HG02798 (cell line): Measurements from ENCODE around the gene RFNG.

Experiments used
- ATAC-seq: cut with Tn5 transposase; IDR thresholded peaks from one replicate; pipeline ENCODE4 v1.9.1; 2021; ENCODE audit warnings: mild to moderate bottlenecking; ENCODE audit not compliant: unreplicated experiment, poor library complexity

Gene RFNG

DNA sequence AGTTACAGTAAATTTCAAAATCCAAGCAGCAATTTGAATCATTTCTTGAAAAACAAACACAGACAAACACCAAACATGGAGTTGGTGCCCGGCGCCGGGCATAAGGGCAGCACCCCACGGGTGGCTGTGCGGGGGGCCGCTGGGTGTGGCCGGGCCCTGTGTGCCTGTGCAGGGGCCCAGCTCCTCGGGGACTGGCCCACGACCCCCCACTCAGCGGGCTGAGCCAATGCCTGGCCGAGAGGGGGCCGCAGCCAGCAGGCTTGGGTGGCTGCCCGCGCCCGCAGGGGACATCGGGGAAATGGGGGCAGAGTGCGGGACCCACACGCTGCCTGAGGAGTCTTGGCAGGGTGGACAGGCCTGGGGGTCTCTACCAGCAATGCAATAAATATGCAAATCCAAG, 26.8 kb upstream of the RFNG start:
- no peak for ATAC-seq

GRCh38 chr17:82077617-82078358, 26.2 kb upstream of the RFNG start:
- ATAC-seq: no peak

GRCh38 chr17:82076785-82077591, 25.4 kb upstream of the RFNG start:
- no peak for ATAC-seq

DNA sequence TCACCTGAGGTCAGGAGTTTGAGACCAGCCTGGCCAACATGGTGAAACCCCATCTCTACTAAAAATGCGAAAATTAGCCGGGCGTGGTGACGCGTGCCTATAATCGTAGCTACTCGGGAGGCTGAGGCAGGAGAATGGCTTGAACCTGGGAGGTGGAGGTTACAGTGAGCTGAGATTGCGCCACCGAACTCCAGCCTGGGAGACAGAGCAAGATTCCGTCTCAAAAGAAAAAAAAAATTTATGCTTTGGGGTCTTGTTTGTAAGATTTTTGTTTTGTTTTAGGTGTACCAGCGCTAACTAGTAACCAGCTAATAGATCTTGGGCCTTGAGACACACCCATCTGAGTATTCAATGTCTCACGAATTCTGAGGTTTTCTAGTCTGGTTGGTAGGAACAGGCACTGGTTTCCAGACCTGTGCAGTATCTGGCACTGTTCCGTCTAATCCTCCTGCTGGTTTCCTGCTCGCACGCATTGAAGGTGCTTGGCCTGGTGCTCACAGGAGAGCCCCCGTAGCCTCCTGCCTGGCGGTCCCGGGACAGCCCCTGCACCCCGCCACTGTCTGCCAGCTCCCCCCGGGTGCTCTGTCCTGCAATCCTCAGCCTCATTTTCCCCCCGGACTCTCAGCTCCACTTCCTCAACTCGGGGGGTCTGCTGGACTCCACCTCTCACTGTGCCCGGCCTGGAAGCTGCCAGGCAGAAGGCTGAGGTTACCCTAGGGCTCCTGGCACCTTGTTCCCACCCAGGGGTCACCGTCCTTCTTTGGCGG, 24.6 kb upstream of the RFNG start:
- ATAC-seq: no peak

GRCh38 chr17:82073446-82073845, 21.8 kb upstream of the RFNG start:
- no peak for ATAC-seq

GRCh38 chr17:82072827-82073226, 21.2 kb upstream of the RFNG start:
- ATAC-seq: no peak

- no peak for ATAC-seq
These were observed 19.0 kb upstream of the RFNG start for GRCh38 chr17:82070611-82071010.

- ATAC-seq: peak; percentile 81
These were observed 14.2 kb upstream of the RFNG start, which contains the start of gene DUS1L for GRCh38 chr17:82065638-82066303. TSS of gene DUS1L (minus strand) at chr17:82065804. CDS start at chr17:82065059, 745 bp downstream.

DNA sequence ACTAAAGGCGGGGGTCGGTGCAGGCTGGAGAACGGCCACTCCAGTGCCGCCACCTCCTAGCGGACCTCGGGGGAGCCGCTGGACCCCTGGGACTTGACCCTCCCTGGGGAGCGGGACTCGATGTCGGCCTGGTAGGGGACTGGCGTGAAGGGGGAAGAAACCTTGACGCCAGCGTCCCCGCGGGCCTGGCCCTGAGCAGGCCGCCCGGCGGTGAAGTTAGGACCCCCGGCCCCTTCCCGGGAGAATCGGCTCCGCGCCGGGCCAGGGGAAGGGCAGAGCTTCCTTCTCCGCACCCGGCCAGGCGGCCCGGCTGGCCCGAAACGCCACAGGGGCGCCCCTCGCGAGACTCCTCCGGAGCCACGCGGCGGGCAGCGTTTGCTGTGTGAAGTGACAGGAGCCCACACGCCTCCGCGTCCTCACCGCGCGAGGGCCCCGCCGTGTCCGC, 13.6 kb upstream of the RFNG start:
- ATAC-seq: peak; percentile 45

DNA sequence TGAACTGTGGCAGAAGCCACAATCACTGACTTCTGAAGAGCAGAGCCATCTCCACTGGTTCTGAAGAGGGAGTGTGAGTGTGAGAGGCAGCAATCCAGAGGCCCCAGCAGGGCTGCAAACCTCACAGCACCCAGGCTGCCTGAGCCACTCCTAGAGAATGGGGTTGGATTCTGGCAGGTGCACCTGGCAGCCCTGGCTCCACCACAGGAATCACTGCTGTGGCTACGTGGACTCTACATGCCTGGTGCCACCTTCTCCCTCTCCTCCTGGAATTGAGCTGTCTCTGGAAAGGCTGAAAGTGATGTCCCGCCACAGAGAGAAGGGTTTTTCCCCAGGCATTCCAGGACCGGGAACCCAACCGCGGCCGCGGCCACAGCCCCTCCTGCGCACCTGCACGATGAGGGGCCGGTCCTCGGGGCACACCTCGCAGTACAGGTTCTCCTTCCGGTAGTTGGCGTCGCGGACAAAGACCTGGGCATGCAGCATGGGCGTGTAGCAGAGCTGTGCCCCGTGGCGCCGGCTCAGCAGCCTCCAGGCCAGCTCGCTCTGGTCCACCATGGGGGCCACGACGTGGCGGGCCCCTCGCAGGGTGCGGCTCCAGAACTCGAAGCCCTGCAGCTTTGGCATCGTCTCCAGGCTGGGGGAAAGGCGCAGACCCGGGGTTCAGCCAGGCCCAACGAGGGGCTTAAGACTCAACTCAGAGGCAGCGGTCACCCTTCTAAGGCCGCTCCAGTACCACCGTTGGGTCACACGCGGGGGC, 13.0 kb upstream of the RFNG start:
- no peak for ATAC-seq

DNA sequence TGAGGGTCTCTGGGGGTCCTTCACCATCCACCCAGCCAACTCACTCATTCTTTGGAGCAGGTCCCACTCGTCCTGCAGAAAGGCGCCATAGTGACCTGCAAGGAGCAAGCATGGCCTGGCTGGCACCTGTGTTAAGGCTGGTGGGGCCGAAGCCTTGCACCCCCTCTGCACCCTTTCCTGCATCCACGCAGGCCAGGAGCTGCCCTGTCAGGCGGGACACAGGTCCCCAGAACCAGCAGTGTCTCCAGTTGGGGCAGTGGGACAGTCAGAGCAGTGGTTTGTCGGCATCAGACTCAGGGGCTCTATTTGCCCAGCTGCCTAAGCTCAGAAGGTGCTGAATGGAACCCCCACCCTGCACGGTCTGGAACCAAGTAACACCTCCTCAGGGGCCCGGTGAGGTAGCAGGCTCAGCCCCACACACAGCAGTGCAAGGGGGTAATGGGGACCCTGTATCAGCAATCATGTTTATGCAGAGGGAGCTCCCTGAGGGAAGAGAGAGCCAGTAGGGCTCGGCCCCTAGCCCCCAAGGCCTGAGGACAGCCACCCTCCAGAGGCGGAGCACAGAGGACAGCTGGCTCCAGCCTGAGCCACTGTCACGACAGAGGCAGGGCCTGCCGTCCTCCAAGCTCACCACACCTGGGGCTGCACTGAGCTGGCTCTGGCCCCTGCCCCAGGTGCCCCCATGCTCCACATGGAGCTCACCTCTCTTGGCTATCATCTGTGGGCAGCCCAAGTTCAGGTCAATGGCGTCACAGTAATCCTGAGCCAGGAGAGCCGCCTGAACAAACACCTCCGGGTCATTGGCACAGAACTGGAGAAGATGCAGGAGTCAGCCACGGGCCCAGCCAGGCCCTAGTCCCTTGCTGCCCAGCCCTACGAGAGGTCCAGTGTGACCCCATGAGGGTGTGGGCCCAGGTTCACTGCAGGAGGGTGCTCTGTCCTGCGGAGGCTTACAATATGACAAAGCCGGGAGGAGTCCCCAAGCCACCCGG, 12.1 kb upstream of the RFNG start:
- no peak for ATAC-seq

DNA sequence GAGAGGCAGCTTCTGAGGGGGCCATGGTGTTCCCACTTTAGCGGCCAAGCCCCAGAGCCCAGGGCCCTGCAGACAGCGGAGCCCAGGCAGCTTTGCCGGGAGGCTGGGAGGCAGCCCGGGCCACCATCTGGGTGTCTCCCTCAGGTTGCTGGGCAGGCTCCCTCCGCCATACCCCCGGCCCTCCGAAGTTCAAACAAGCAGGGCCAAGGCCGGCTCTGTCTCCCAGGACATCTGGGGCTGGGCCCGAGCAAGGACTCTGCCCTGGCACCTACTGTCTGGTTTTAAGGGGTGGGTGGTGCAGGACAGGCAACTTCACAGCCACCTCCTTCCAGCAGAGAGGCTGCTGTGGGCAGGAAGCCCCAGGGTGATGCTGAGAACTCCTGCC, 11.4 kb upstream of the RFNG start:
- no peak for ATAC-seq

DNA sequence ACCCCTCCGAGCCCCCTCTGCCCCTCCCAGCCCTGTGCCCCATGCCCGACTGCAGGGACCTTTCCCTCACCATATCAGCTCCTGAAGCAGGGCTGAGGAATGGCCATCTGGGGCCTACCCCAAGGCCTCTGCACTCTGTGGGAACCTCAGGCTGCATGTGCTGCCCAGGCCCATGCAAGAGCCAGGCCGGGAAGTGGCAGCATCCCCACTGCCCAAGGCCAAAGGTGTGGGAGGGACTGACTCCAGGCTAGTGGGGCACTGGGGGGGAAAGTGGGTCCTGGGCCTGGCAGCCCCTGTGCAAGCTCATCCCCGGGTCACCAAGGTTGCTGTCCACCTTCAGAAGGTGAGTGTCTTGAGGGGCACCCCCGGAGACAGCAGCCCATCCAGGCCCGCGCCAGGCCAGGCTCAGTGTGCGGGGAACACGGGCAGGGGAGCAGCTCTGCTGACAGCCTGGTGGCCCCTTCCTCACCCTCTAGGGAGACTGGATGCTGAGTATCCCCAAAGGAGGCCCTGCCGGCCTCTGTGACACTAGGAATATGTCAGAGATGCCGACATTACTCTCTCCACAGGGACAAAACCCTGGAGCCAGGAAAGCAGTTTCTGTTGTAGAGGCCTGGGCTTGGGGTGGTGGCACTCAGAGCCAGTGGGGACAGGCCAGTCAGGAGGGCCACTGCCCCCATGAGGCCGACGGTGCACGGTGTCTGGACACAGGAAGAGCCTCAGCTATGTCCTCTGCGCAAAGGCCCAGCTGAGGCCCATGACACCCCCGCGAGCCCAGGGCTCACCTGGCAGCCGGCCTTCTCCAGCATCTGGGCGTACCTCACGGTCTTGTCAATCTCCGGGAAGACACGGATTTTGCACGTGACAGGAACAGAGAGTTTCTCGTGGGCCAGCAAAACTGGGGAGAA, 10.7 kb upstream of the RFNG start:
- ATAC-seq: no peak

DNA sequence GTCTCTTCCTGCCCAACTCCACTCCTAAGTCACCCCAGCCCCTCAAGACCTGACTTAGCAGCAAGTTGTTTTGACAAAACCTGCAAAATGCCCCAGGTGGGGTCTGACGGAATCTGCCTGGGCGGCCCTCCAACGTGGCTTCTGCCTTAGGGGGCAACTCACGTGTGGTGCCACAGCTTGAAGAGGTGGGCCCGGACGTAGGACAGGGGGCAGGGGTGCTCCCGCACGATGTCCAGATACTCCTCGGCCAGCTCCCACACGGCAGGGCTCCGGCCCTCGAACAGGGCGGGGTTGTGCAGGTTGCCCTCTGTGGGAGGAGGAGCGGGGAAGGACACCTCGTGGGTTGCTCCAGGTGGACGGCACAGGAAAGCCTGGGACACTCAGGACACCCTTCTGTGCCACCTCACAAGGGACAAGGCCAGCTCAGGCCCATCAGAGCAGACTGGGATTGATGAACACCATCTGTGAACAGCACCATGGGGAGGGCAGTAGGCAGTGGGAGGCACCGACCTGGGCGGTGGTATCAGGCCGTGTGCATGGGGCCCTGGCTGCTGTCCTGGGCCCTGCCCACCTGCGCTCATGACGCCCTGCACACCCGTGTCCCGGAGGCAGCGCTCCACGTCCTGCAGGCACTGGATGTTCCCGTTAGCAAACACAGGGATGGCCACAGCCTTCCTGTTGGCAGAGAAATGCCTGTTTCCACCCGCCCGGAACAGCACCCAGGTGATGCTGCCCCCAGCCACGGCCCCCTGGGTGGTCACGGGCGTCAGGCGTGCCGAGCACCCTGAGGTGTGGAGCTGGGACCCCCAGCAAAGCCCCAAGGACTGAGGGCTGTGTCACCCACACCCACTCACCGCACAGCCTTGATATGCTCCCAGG, 9.7 kb upstream of the RFNG start:
- no peak for ATAC-seq

GRCh38 chr17:82060614-82061013, 9.0 kb upstream of the RFNG start:
- ATAC-seq: no peak

DNA sequence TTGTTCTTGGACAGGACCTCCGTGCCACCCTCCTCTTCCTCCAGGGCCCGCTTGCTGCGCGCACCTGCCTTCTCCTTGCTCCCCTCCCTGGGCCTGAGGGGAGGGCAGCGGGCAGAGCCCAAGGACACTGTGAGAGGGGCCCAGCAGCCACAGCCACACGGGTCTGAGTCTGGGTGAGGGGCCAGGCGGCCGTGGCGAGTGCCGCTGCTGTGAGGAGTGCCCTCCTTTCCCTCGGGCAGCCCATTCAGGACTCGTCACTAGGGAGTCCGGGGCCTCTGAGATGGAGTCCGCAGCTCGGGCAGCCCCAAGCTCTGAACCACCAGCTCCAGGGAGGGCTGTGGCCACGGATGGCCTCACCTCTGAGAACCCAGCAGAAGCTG, 8.4 kb upstream of the RFNG start:
- ATAC-seq: no peak
